Glomerular visceral epithelial cell (primary cell): Measurements from ENCODE around the gene C22orf23.
"Not testable (repeated sequence)": the region's sequence is repeated elsewhere in the genome, so short reads cannot be mapped to it uniquely, and the experiment has no call there.

Source experiments
- DNase-seq: peaks from one replicate; pipeline ENCODE4 v3.0.0-alpha.2; 2016; ENCODE audit errors: extremely low spot score

The C22orf23 gene

GRCh38 chr22:37954686-37955085 lies 1.3 kb upstream of the C22orf23 start:
- no peak for DNase-seq

DNA sequence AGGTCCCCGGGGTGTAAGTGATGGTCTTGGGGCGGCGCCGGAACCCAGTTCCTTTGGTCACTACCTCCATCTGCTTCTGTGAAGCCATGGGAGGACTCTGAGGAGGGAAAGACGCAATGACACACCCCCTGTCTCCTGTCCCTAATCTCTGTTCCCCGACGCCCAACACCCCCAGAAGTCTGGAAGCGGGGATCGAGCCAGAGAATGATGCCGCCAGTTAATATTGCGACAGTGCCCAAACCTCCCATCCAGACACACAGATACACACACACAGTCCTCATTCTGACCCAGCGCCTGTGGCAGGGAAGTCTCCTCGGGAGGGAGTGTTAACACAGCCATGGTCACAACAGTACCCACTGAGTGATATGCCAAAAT lies 352 bp downstream of the C22orf23 start:
- no peak for DNase-seq

DNA sequence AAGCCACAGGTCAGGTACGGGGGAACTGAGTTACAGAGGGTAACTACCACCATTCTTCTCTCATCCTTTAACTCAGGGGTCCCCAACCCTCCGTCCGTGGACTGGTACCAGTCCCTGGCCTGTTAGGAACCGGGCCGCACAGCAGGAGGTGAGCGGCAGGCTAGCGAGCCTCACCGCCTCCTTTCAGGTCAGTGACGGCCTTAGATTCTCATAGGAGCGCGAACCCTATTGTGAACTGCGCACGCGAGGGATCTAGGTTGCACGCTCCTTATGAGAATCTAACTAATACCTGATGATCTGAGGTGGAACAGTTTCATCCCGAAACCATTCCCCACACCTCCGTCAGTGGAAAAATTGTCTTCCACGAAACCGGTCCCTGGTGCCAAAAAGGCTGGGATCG lies 772 bp downstream of the C22orf23 start:
- not testable (repeated sequence) for DNase-seq

DNA sequence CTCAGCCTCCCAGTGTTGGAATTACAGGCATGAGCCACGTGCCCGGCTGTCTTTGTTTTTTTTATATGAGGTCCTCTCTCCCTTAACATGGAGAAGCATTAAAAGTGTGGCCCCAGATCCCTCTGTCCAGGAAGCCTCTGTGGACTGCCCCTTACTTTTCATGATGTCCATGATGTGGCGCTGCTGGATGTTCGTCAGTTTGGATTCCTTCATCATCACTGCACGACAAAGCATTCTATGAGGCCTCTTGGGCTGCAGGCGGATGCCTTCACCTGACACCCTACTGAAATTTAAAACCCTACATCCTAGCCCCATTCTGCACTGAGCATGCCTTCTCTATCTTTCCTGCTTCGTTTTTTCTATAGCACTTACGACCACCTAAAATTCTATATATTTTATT lies 2.1 kb downstream of the C22orf23 start:
- no peak for DNase-seq

DNA sequence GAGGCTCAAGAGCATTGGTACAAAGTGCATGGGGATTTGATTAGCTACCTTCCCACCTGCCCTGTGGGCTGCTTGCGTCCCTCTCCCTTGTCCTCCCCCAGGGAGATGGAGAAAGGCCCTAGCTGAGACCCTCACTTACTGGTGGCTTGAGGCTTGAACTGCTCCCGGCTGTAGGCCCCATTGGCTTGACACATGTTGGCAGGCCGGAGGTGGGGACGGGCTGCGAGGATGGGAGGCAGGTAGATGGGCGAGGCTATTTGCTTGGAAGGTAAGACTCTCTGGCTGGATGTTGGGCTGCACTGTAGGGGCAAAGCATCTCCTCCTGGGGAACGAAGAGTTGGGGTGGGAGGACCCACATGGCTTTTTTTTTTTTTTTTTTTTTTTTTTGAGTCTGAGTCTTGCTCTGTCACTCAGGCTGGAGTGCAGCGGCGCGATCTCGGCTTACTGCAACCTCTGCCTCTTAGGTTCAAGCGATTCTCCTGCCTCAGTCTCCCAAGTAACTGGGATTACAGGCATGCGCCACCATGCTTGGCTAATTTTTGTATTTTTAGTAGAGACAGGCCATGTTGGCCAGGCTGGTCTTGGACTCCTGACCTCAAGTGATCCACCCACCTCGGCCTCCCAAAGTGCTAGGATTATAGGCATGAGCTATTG lies 6.1 kb downstream of the C22orf23 start:
- not testable (repeated sequence) for DNase-seq

DNA sequence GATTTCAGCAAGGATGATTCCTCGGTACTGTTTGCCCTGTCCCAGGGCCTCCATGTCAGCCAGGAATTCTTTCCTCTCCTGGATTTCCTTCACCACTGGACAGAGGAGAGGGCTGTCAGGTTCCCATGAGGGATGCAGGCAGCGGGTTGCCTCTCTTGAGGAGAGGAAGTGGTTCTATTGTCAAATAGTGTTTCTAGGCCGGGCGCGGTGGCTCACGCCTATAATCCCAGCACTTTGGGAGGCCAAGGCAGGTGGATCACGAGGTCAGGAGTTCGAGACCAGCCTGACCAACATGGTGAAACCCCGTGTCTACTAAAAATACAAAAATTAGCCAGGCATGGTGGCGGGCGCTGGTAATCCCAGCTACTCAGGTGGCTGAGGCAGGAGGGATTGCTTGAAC lies 9.0 kb downstream of the C22orf23 start:
- DNase-seq: not testable (repeated sequence)

DNA sequence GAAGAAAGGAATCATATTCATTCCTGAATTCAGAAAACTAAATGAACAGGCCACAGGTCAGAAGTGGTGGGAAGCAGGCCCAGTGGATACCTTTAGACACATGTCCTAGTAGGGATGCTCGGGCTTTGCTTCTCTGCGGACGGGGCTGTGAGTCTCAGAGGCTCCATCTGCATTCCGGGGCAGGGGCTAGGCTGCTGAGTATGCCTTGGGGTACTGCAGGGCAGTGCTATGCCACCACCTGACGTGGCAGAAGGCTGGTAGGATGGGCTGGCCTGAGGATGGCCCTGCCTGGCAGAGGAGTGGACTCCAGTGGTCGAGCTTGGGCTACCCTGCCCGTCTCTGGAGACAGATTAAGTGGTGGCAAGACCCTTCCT lies 9.6 kb downstream of the C22orf23 start:
- no peak for DNase-seq

- DNase-seq: no peak
These were observed 10.1 kb downstream of the C22orf23 start for GRCh38 chr22:37943136-37943824.

- no peak for DNase-seq
These were observed 11.3 kb downstream of the C22orf23 start for GRCh38 chr22:37942133-37942532.

DNA sequence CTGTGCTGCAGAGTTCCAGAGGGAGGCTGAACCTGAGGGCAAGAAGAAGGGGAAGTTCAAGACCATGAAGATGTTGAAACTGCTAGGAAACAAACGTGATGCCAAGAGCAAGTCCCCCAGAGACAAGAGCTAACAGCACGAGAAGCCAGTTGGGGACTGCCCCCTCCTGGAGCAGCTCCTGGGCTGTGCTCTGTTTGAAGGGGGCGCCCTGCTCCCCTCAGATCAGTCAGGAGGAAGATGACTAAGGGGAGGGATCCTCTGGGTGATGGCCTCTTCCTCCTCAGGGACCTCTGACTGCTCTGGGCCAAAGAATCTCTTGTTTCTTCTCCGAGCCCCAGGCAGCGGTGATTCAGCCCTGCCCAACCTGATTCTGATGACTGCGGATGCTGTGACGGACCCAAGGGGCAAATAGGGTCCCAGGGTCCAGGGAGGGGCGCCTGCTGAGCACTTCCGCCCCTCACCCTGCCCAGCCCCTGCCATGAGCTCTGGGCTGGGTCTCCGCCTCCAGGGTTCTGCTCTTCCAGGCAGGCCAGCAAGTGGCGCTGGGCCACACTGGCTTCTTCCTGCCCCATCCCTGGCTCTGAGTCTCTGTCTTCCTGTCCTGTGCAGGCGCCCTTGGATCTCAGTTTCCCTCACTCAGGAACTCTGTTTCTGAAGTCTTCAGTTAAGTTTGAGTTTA lies 12.6 kb downstream of the C22orf23 start:
- no peak for DNase-seq

DNA sequence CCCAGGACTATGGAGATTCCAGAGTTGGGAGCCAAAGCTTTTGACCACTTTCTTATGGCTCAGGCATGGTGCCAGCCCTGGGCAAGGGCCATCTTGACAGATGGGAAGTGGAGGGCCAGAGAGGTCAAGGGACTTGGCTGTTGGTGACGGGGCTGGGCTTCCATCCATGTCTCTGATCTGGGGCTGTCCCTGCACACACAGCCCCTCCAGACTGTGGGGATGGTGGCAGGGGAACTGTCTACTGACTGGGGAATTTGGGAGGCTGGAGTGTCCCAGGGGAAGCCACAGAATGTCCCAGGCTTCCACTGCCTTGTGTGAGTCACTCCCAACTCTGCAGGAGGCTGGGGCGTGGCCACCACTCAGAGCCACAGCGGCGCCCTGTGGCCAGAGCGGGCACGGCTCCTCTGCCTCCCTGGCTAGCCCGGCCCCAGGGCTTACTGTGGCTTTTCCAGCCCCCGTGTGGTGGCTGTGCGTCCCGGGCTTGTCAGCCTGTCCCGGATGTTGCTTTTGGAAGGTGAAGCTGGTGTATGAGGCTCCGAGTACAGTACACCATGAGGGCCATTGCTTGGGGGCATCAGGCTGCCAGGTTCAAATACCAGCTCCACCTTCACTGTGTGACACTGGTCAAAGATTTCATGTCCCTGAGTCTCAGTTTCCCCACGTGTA lies 19.6 kb downstream of the C22orf23 start:
- peak; percentile 92 for DNase-seq

GRCh38 chr22:37932821-37933578 lies 20.4 kb downstream of the C22orf23 start:
- no peak for DNase-seq

- no peak for DNase-seq
These were observed 21.0 kb downstream of the C22orf23 start for GRCh38 chr22:37932401-37932800.

DNA sequence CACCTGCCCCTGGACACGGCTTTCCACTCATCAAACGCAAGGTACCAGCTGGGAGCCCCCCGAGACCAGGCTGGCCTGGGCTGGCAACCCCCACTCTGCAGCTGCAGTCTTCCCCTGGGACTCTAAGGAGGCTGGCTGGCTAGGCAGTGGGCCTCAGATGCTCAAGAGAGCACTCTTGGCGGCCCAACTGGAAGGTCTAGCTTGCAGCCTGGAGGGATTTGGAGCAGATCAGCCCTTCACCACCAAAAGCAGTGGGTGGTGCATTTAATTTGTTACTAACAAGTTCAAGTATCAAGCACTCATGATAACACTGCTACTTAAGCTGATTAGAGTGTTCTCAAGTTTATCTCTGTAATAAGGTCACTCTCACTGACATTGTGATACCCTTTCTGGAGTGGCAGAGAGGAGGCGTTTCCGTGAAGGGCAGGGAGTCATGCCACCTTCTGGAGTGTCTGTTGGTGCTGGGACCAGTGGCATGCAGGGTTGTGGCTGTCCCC lies 21.5 kb downstream of the C22orf23 start:
- no peak for DNase-seq

DNA sequence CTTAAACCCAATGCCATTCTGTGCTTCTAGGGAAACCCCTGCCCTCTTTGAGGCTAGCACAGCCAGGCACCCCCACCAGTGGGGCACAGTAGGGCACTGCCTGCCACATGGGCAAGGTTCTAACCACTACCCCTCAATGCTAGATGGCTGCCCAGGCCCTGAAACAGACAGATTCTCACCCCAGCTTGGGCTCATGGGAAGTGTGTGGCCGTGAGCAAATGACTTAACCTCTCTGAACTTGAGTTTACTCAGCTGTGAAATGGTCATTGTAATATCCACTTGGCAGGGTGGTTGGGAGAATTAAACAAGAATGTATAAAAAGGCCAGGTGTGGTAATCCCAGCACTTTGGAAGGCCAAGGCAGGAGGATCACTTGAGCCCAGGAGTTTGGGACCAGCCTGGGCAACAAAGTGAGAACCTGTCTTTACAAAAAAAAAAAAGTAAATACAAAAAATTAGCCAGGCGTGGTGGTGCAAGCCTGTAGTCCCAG lies 22.4 kb downstream of the C22orf23 start:
- peak; percentile 11 for DNase-seq

DNA sequence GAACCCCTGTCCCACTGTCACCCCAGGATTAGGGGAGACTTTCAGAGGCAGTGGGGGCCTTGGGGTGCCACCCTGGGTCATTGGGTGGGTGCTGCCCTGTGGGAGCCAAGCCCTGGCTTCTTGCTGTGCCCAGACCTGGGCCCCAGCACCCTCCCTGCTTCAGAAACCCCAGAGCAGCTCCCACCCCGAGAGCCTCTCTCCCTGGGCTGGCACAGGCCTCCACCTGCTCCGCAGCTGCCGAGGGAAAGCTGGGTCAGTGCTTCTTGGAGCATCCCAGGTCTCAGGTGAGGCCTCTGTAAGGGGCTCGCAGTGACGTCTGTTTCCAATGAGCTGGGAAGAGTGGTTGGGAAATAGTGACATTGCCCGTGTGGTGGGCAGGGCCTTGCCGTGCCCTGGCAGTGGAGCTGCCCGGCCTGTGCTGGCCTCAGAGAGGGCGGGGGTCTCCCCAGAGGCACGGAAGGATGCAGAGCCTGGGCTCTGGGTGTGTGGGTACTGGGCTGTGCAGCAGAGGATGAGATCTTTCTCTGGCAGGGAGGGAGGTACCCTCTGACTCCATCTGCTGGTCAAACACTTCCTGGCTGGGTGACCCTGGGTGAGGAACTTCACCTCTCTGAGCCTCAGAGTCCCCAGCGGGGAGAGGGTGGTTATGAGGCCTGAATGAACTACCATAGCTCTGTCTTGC lies 23.0 kb downstream of the C22orf23 start:
- no peak for DNase-seq

- DNase-seq: no peak
These were observed 24.0 kb downstream of the C22orf23 start for GRCh38 chr22:37929390-37929789.

GRCh38 chr22:37927637-37927936 lies 25.8 kb downstream of the C22orf23 start:
- no peak for DNase-seq

DNA sequence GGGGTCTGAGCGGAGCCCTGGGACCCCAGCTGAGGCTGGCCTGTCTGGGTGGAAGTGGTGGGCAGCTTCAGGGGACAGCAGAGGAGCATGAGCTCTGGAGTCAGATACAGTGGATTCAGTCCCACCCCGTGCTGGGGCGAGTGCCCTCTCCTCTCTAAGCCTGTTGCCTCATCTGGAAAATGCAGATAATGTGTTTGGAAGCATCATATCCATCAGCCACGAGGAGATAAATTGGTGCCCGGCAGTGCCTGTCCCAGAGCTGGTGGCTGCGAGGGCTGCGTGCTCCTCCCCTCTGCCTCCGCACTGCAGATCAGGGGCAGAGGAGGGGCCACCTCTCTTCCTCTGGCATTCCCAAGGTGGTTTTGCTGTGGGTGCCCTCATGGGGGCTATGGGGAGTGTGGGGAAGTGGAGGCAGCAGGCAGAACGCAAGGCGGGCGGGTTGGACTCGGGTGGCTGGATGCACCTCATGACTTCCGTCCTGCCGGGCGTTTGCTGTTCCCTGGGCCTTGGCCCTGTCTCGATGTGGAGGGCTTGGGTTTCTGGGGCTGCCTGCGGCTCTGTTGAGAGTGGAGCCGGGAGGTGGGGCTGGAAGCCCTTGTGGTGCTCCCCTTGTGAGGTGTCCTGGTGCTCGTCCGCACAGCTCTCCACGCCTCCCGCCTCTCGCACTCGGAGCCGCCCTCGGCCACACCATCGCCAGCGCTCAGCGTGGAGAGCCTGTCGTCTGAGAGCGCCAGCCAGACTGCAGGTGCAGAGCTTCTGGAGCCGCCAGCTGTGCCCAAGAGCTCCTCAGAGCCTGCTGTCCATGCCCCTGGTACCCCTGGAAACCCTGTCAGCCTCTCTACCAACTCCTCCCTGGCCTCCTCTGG lies 26.4 kb downstream of the C22orf23 start:
- DNase-seq: no peak

GRCh38 chr22:37926358-37926757 lies 27.0 kb downstream of the C22orf23 start:
- DNase-seq: no peak
